IMR-90 (cell line): ENCODE results near the gene PMPCA. TPM values are rescaled to one million over a fixed set of nuclear protein-coding genes. Genes with fewer than 3 reads are reported as not detected.

Experiments
- ATAC-seq: fragments of 200-7000 bp; cut with Tn5 transposase; 2 replicates; pipeline ENCODE4 v1.9.1; 2020; ENCODE audit warnings: low read depth, mild to moderate bottlenecking, moderate library complexity
- BruUV-seq: library from RNA; stranded (reverse); fragments of 400-500 nt; replicated peaks from 2 replicates; lab custom pipeline; 2021; lab: Mats Ljungman, UMichigan
- CTCF ChIA-PET: fragments of 300-600 bp; formaldehyde crosslinking; extraction: SDS; loops from one replicate; lab custom pipeline; 2021; ENCODE audit warnings: antibody characterized with exemption; lab: Yijun Ruan, JAX
- POLR2A ChIA-PET: fragments of 300-600 bp; sonication (Branson Sonifier 250); formaldehyde crosslinking; loops from one replicate; lab custom pipeline; 2022; ENCODE audit warnings: antibody characterized with exemption; ENCODE audit not compliant: unreplicated experiment; lab: Charles Lee
- DNase-seq: peaks from one replicate; pipeline ENCODE4 v3.0.0; 2013
- H2AFZ ChIP-seq: replicated peaks from 2 replicates; pipeline ENCODE3; 2013; ENCODE audit warnings: low read length, mild to moderate bottlenecking; ENCODE audit not compliant: poor library complexity
- H2AK5ac ChIP-seq: 2 replicates; pipeline ENCODE4 v1.6.1; 2013; ENCODE audit warnings: low read depth, low read length, inconsistent platforms
- H2AK9ac ChIP-seq: replicated peaks from 2 replicates; pipeline ENCODE3; 2013; ENCODE audit warnings: mild to moderate bottlenecking, low read depth, low read length, moderate library complexity; ENCODE audit not compliant: poor library complexity
- H2BK120ac ChIP-seq: 2 replicates; pipeline ENCODE4 v1.6.1; 2013; ENCODE audit warnings: low read depth, low read length, inconsistent platforms
- H2BK15ac ChIP-seq: 3 replicates; pipeline ENCODE4 v1.6.1; 2013; ENCODE audit warnings: low read depth, low read length, inconsistent platforms
- H2BK20ac ChIP-seq: 2 replicates; pipeline ENCODE4 v1.6.1; 2013; ENCODE audit warnings: low read depth, mild to moderate bottlenecking, inconsistent platforms, low read length, moderate library complexity
- H2BK5ac ChIP-seq: 2 replicates; pipeline ENCODE4 v1.6.1; 2013; ENCODE audit warnings: mild to moderate bottlenecking, low read depth, low read length, inconsistent platforms; ENCODE audit not compliant: poor library complexity, severe bottlenecking
- H3K14ac ChIP-seq: replicated peaks from 2 replicates; pipeline ENCODE4 v1.6.1; 2013; ENCODE audit warnings: low read depth, low read length, inconsistent platforms
- H3K18ac ChIP-seq: 2 replicates; pipeline ENCODE4 v1.6.1; 2013; ENCODE audit warnings: low read depth, low read length, control low read depth
- H3K23ac ChIP-seq: 2 replicates; pipeline ENCODE4 v1.6.1; 2013; ENCODE audit warnings: low read depth, low read length, inconsistent platforms
- H3K27ac ChIP-seq: 2 replicates; pipeline ENCODE4 v1.5.1; 2013; ENCODE audit warnings: mild to moderate bottlenecking, control low read depth, low read length; ENCODE audit not compliant: insufficient read depth
- H3K27me3 ChIP-seq: 2 replicates; pipeline ENCODE4 v1.6.1; 2013; ENCODE audit warnings: low read length; ENCODE audit not compliant: control insufficient read depth, insufficient read depth
- H3K36me3 ChIP-seq: 2 replicates; pipeline ENCODE4 v1.6.1; 2013; ENCODE audit warnings: low read length, mixed read lengths; ENCODE audit not compliant: control insufficient read depth, insufficient read depth
- H3K4ac ChIP-seq: 2 replicates; pipeline ENCODE4 v1.6.1; 2013; ENCODE audit warnings: low read depth, low read length, inconsistent platforms
- H3K4me1 ChIP-seq: 2 replicates; pipeline ENCODE4 v1.6.1; 2013; ENCODE audit warnings: low read length, mixed read lengths; ENCODE audit not compliant: control insufficient read depth, insufficient read depth
- H3K4me2 ChIP-seq: 2 replicates; pipeline ENCODE4 v1.6.1; 2013; ENCODE audit warnings: low read depth, mild to moderate bottlenecking, control low read depth, low read length, moderate library complexity
- H3K4me3 ChIP-seq: 2 replicates; pipeline ENCODE4 v1.5.1; 2013; ENCODE audit warnings: low read depth, mild to moderate bottlenecking, control low read depth, low read length, moderate library complexity; ENCODE audit not compliant: insufficient read depth
- H3K56ac ChIP-seq: 2 replicates; pipeline ENCODE4 v1.6.1; 2013; ENCODE audit warnings: low read length, inconsistent platforms; ENCODE audit not compliant: insufficient read depth; ENCODE audit errors: extremely low read depth
- H3K79me1 ChIP-seq, 2 experiments: 2 replicates each; pipeline ENCODE4 v1.6.1; 2013; ENCODE audit warnings: low read length in 2 of 2, inconsistent platforms in 1 of 2, low read depth in 1 of 2
- H3K9ac ChIP-seq: 2 replicates; pipeline ENCODE4 v1.6.1; 2013; ENCODE audit warnings: low read depth, low read length, control low read depth
- H3K9me1 ChIP-seq: 2 replicates; pipeline ENCODE4 v1.6.1; 2013; ENCODE audit warnings: low read length, inconsistent platforms; ENCODE audit not compliant: insufficient read depth
- H3K9me3 ChIP-seq: 2 replicates; pipeline ENCODE4 v1.6.1; 2013; ENCODE audit warnings: low read length; ENCODE audit not compliant: control insufficient read depth, insufficient read depth
- H4K20me1 ChIP-seq: 2 replicates; pipeline ENCODE4 v1.6.1; 2013; ENCODE audit warnings: low read length, inconsistent platforms; ENCODE audit not compliant: insufficient read depth
- H4K5ac ChIP-seq: 2 replicates; pipeline ENCODE4 v1.6.1; 2013; ENCODE audit warnings: mild to moderate bottlenecking, low read depth, low read length, control low read depth
- H4K8ac ChIP-seq, 2 experiments: 2 replicates each; pipeline ENCODE4 v1.6.1; 2013; ENCODE audit warnings: low read depth in 2 of 2, low read length in 2 of 2, control low read depth in 1 of 2, inconsistent platforms in 1 of 2
- H4K91ac ChIP-seq: 2 replicates; pipeline ENCODE4 v1.6.1; 2013; ENCODE audit warnings: low read depth, low read length, inconsistent platforms; ENCODE audit not compliant: insufficient read depth
- BHLHE40 ChIP-seq: fragments of 150-350 bp; IDR thresholded peaks from 2 replicates; pipeline ENCODE4 v1.6.1; 2016; ENCODE audit warnings: mild to moderate bottlenecking, low read depth, low read length
- CHD1 ChIP-seq: IDR thresholded peaks from 2 replicates; pipeline ENCODE4 v1.6.1; 2012; ENCODE audit warnings: low read depth, low read length, improper control_type of control experiment
- FOS ChIP-seq: fragments of 150-350 bp; IDR thresholded peaks from 2 replicates; pipeline ENCODE4 v1.6.1; 2016; ENCODE audit warnings: low read depth, low read length
- MAFK ChIP-seq: IDR thresholded peaks from 2 replicates; pipeline ENCODE4 v1.6.1; 2012; ENCODE audit warnings: low read depth, low read length, improper control_type of control experiment
- MXI1 ChIP-seq: IDR thresholded peaks from 2 replicates; pipeline ENCODE4 v1.6.1; 2012; ENCODE audit warnings: low read depth, mild to moderate bottlenecking, low read length, moderate library complexity, borderline replicate concordance
- NFE2L2 ChIP-seq: fragments of 150-350 bp; IDR thresholded peaks from 2 replicates; pipeline ENCODE4 v1.6.1; 2016; ENCODE audit warnings: low read depth, mild to moderate bottlenecking, low read length
- POLR2A ChIP-seq: IDR thresholded peaks from 2 replicates; pipeline ENCODE4 v1.6.1; 2012; ENCODE audit warnings: mild to moderate bottlenecking, low read depth, low read length
- RAD21 ChIP-seq: IDR thresholded peaks from 2 replicates; pipeline ENCODE4 v1.6.1; 2012; ENCODE audit warnings: low read length, improper control_type of control experiment
- RFX5 ChIP-seq: IDR thresholded peaks from 2 replicates; pipeline ENCODE4 v1.8.0; 2012; ENCODE audit warnings: low read depth, mild to moderate bottlenecking, low read length, moderate library complexity
- WGBS, 2 experiments: methylation state at CpG; one replicate each; pipeline versions ENCODE4 v1.1.5 to v1.1.7; 2013; ENCODE audit warnings: missing lambda C conversion rate in 2 of 2; ENCODE audit not compliant: insufficient read length in 1 of 2; ENCODE audit errors: extremely low coverage in 2 of 2; 5-methylcytosine and 5-hydroxymethylcytosine counted together
- dilution Hi-C: fragments of 300-500 bp; cut with HindIII; formaldehyde crosslinking; loops from one replicate; pipeline ENCODE4 v1.14.3; 2018; ENCODE audit warnings: low sequenced_read_pairs; ENCODE audit not compliant: unreplicated experiment
- in situ Hi-C: fragments of 300-500 bp; cut with MboI; formaldehyde crosslinking; loops from 3 replicates; pipeline ENCODE4 v1.14.3; 2019; ENCODE audit warnings: low sequenced_read_pairs, inconsistent platforms, mixed read lengths
- intact Hi-C: fragments of 100-400 bp; cut with micrococcal nuclease; formaldehyde crosslinking; loops from 2 replicates; pipeline ENCODE4 v1.10.0; 2022
- polyA plus RNA-seq, 3 experiments: library from polyadenylated mRNA; depleted of rRNA; stranded (reverse); fragments of >200 nt; gene quantifications; 2 replicates each; pipeline ENCODE4 v1.2.3, GENCODE V29; 2012; ENCODE audit warnings: low replicate concordance in 1 of 3
- total RNA-seq: library from RNA; depleted of rRNA; stranded (reverse); fragments of >200 nt; gene quantifications from 2 replicates; pipeline ENCODE4 v1.2.3, GENCODE V29; 2012

The PMPCA gene
- total and polyA plus RNA-seq, 2 of the 4 experiments (the other 2 are of a cell fraction) = 62.6 to 95.8 TPM

- intact Hi-C loops = no loop called here
- H3K79me1 ChIP-seq = peaks cover 4 to 10% of the 10 kb centered on the region in 2 experiments; a peak in 2 of 4 replicates
- no peak overlapping the region for H3K23ac ChIP-seq
- no TSS peak for BruUV-seq
- no peak overlapping the region for H4K91ac ChIP-seq
- in situ Hi-C loops = no loop called here
- no peak overlapping the region for H2BK15ac ChIP-seq
- TF ChIP-seq MXI1 (no peak), RAD21 (no peak), FOS (no peak), BHLHE40 (no peak), CHD1 (no peak), MAFK (no peak), NFE2L2 (no peak), POLR2A (no peak), RFX5 (no peak)
- H3K4me2 ChIP-seq = no peak overlapping the region
- no peak overlapping the region for H3K27ac ChIP-seq
- H3K4me1 ChIP-seq = no peaks in the 10 kb centered on the region
- POLR2A ChIA-PET = no interaction called here
- no peak overlapping the region for H3K56ac ChIP-seq
- H2AK5ac ChIP-seq = no peak overlapping the region
- no peaks in the 10 kb centered on the region for H3K9me3 ChIP-seq
- H3K27me3 ChIP-seq = no peaks in the 10 kb centered on the region
- no peak overlapping the region for H3K4ac ChIP-seq
- H4K20me1 ChIP-seq = no peaks in the 10 kb centered on the region
- no peak overlapping the region for H3K4me3 ChIP-seq
- ATAC-seq (no peak), DNase-seq (no peak)
- no peak overlapping the region for H2AK9ac ChIP-seq
- H3K36me3 ChIP-seq = peaks cover 71% of the 10 kb centered on the region
- H3K9me1 ChIP-seq = no peaks in the 10 kb centered on the region
- H2AFZ ChIP-seq = no peak overlapping the region
- H3K9ac ChIP-seq = no peak overlapping the region
- 90% methylated on average over 5 of the region's 14 CpGs; no CpG with 5 or more reads in 1 of the 2 experiments for whole genome bisulfite sequencing, 2 experiments
- no peak overlapping the region for H3K14ac ChIP-seq
- H4K8ac ChIP-seq = no peak overlapping the region
- no peak overlapping the region for H4K5ac ChIP-seq
- H2BK120ac ChIP-seq = no peak overlapping the region
- H2BK20ac ChIP-seq = no peak overlapping the region
- no peak overlapping the region for H2BK5ac ChIP-seq
- CTCF ChIA-PET = no interaction called here
- H3K18ac ChIP-seq = no peak overlapping the region
- dilution Hi-C loops = no loop called here
Measured at GRCh38 chr9:136389396-136389795, 21.1 kb upstream of the PMPCA start.
